ENCODE measurements around the gene C9orf152.

DNA sequence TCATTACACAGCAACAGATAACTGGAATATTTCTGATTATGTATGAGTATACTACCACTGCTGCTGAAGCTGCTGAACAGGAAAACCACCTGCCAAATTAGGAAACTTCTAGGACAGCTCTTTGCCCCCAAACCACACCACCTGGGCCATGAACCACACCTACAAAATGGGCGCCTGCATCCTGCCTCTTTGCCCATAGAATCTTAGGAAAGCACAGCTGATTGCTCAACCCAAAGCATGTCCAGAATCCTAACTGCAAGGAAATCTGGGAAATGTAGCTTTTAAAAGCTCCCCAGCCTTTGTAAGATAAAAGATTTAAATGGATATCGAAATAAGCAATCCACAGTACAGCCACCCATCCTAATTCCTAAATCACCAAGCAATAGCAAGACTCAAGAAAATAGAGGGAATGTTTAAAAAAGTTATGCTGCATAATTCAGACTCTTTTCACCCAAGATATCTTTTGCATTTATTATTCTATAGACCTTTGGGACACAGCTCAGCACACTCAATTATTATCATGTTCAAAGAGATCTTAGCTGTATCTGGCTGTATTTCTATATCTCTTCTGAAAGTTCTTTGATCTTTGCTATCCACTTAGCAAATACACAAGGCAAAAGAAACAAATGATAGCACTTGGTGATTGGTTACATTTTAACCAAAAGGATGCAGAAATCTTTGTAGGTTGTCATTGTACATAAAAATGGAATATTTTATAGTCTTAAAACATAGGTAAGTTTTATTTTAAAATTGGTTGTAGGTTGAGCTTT lies 6.8 kb upstream of the C9orf152 start:
- no peak for TF ChIP-seq EZH2 (IDR thresholded peaks at IDR 0.05; ENCODE audit: borderline replicate concordance, control insufficient read depth, low read depth, low read length)
- TF ChIP-seq HDGF (IDR thresholded peaks at IDR 0.05), result no peak
- TF ChIP-seq HDAC6 (IDR thresholded peaks at IDR 0.05; ENCODE audit: unreplicated experiment), result no peak
- TF ChIP-seq, protein P1, sequence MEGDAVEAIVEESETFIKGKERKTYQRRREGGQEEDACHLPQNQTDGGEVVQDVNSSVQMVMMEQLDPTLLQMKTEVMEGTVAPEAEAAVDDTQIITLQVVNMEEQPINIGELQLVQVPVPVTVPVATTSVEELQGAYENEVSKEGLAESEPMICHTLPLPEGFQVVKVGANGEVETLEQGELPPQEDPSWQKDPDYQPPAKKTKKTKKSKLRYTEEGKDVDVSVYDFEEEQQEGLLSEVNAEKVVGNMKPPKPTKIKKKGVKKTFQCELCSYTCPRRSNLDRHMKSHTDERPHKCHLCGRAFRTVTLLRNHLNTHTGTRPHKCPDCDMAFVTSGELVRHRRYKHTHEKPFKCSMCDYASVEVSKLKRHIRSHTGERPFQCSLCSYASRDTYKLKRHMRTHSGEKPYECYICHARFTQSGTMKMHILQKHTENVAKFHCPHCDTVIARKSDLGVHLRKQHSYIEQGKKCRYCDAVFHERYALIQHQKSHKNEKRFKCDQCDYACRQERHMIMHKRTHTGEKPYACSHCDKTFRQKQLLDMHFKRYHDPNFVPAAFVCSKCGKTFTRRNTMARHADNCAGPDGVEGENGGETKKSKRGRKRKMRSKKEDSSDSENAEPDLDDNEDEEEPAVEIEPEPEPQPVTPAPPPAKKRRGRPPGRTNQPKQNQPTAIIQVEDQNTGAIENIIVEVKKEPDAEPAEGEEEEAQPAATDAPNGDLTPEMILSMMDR (IDR thresholded peaks at IDR 0.05 in 2 of 3, conservative IDR thresholded peaks at IDR 0.05 in 1 of 3; ENCODE audit: control insufficient read depth in 2 of 3, extremely low read depth in 1 of 3, insufficient read depth in 1 of 3, low read depth in 3 of 3, low read length in 3 of 3), result no peak
- TF ChIP-seq JUNB (IDR thresholded peaks at IDR 0.05), result no peak
- TF ChIP-seq ZBTB11 (CRISPR knock-in tag; IDR thresholded peaks at IDR 0.05), result no peak
- no peak for TF ChIP-seq SREBF1 (IDR thresholded peaks at IDR 0.05; ENCODE audit: low read length)
- TF ChIP-seq POLR2A (IDR thresholded peaks at IDR 0.05; ENCODE audit: low read depth, low read length), result no peak
- no peak for TF ChIP-seq RAD21 (IDR thresholded peaks at IDR 0.05; ENCODE audit: insufficient read depth, low read depth, low read length)
- TF ChIP-seq TARDBP (IDR thresholded peaks at IDR 0.05; ENCODE audit: borderline replicate concordance), result no peak
- no peak for TF ChIP-seq BRCA1 (IDR thresholded peaks at IDR 0.05; ENCODE audit: low read depth, low read length)
- no peak for TF ChIP-seq CBX3 (IDR thresholded peaks at IDR 0.05; ENCODE audit: borderline replicate concordance, low read depth)
- TF ChIP-seq MYC (IDR thresholded peaks at IDR 0.05; ENCODE audit: insufficient read depth, insufficient read length, insufficient replicate concordance, low read length, severe bottlenecking), result no peak

Data from GM12878 (cell line).